ENCODE data around the gene LGALS4.

- TF ChIP-seq POLR2A (IDR thresholded peaks at IDR 0.05) = no peak
- no peak for TF ChIP-seq CTCF (IDR thresholded peaks at IDR 0.05)
Observed at GRCh38 chr19:38830039-38830733, 17.4 kb upstream of the LGALS4 start.

All from right lobe of liver (tissue), 4 donors.